HepG2 (cell line): ENCODE measurements around the gene ZBTB45. TPM values are rescaled to one million over a fixed set of nuclear protein-coding genes. Genes with fewer than 3 reads are reported as not detected.

Source experiments
- MAZ ChIP-seq, 2 experiments: sonication (generic) in 1 of 2; formaldehyde crosslinking in 1 of 2; IDR thresholded peaks; 2 replicates each; pipeline versions ENCODE4 v1.5.0 to v1.6.1; 2012 to 2020; ENCODE audit warnings: low read depth in 2 of 2, mild to moderate bottlenecking in 2 of 2, borderline replicate concordance in 1 of 2, improper control_type of control experiment in 1 of 2, low read length in 1 of 2, missing genetic modification reagents in 1 of 2, moderate library complexity in 1 of 2
- NR2F6 ChIP-seq, 2 experiments: IDR thresholded peaks; 2 replicates each; pipeline ENCODE4 v1.6.1; 2016; ENCODE audit warnings: antibody characterized with exemption in 1 of 2, mild to moderate bottlenecking in 1 of 2
- PPARG ChIP-seq: conservative IDR thresholded peaks from 2 replicates; pipeline ENCODE4 v1.6.1; 2016; ENCODE audit warnings: missing biosample characterization, missing genetic modification reagents
- RARG ChIP-seq: sonication (generic); formaldehyde crosslinking; IDR thresholded peaks from 2 replicates; pipeline ENCODE4 v1.4.0; 2020; ENCODE audit warnings: low read depth, mild to moderate bottlenecking, missing genetic modification reagents
- RFX5 ChIP-seq: IDR thresholded peaks from 2 replicates; pipeline ENCODE4 v1.6.1; 2011; ENCODE audit warnings: low read depth, low read length, improper control_type of control experiment
- RXRB ChIP-seq: IDR thresholded peaks from 2 replicates; pipeline ENCODE4 v1.6.1; 2016; ENCODE audit warnings: borderline replicate concordance, missing genetic modification reagents, missing compliant biosample characterization
- SMAD9 ChIP-seq: sonication (generic); formaldehyde crosslinking; IDR thresholded peaks from 2 replicates; pipeline ENCODE4 v1.5.1; 2020; ENCODE audit warnings: mild to moderate bottlenecking, missing genetic modification reagents
- XRCC5 ChIP-seq: fragments of 200-400 bp; formaldehyde crosslinking; optimal IDR thresholded peaks from 2 replicates; pipeline ENCODE3; 2017; ENCODE audit warnings: mild to moderate bottlenecking, low read length
- YEATS4 ChIP-seq: sonication (generic); formaldehyde crosslinking; IDR thresholded peaks from 2 replicates; pipeline ENCODE4 v1.4.0; 2020; ENCODE audit warnings: missing genetic modification reagents, borderline replicate concordance
- ZBED4 ChIP-seq: sonication (generic); formaldehyde crosslinking; IDR thresholded peaks from 2 replicates; pipeline ENCODE4 v1.4.0; 2020; ENCODE audit warnings: missing genetic modification reagents, borderline replicate concordance
- ZBTB37 ChIP-seq: sonication (generic); formaldehyde crosslinking; IDR thresholded peaks from 2 replicates; pipeline ENCODE4 v1.4.0; 2020; ENCODE audit warnings: mild to moderate bottlenecking, missing genetic modification reagents
- ZNF124 ChIP-seq: sonication (generic); formaldehyde crosslinking; IDR thresholded peaks from 2 replicates; pipeline ENCODE4 v1.4.0; 2020; ENCODE audit warnings: missing genetic modification reagents
- ZNF230 ChIP-seq: sonication (generic); formaldehyde crosslinking; IDR thresholded peaks from 2 replicates; pipeline ENCODE4 v1.4.0; 2020; ENCODE audit warnings: mild to moderate bottlenecking, missing genetic modification reagents
- ZNF343 ChIP-seq: sonication (generic); formaldehyde crosslinking; IDR thresholded peaks from 2 replicates; pipeline ENCODE4 v1.4.0; 2020; ENCODE audit warnings: mild to moderate bottlenecking, missing genetic modification reagents
- ZNF572 ChIP-seq: sonication (generic); formaldehyde crosslinking; IDR thresholded peaks from 2 replicates; pipeline ENCODE4 v1.5.1; 2020; ENCODE audit warnings: mild to moderate bottlenecking, missing genetic modification reagents
- ZNF574 ChIP-seq: sonication (generic); formaldehyde crosslinking; IDR thresholded peaks from 2 replicates; pipeline ENCODE4 v1.4.0; 2020; ENCODE audit warnings: missing genetic modification reagents
- ZNF589 ChIP-seq: sonication (generic); formaldehyde crosslinking; conservative IDR thresholded peaks from 2 replicates; pipeline ENCODE4 v1.8.0; 2022; ENCODE audit warnings: mild to moderate bottlenecking, moderate library complexity, missing genetic modification reagents
- polyA plus RNA-seq, 8 experiments: library from polyadenylated mRNA; depleted of rRNA in 3 of 8; stranded (reverse) in 7 of 8; unstranded in 1 of 8; fragments of >200 nt; fragmentation: Illumina TruSeq in 4 of 8; extraction: Trizol in 4 of 8; gene quantifications; 2 replicates each; pipeline versions ENCODE4 v1.2.1 to v1.2.3, GENCODE V29; 2011 to 2016; ENCODE audit warnings: low read depth in 4 of 8, missing spikeins in 1 of 8, mixed read lengths in 1 of 8; ENCODE audit not compliant: insufficient read depth in 1 of 8
- total RNA-seq, 5 experiments: library from RNA; depleted of rRNA; stranded (reverse); fragments of >200 nt; fragmentation: Illumina TruSeq; extraction: Trizol; gene quantifications; 2 replicates each; pipeline ENCODE4 v1.2.3, GENCODE V29; 2016; ENCODE audit warnings: low read depth in 1 of 5
- TF ChIP-seq, protein P1 (sequence below): fragments of 450-650 bp; IDR thresholded peaks from 2 replicates; pipeline ENCODE4 v1.6.1; 2016

Gene ZBTB45
- total and polyA plus RNA-seq, 2 of the 13 experiments (the other 11 are each of a cell fraction or from before 2014, with no cell fraction given): 3.0 to 3.7 TPM

DNA sequence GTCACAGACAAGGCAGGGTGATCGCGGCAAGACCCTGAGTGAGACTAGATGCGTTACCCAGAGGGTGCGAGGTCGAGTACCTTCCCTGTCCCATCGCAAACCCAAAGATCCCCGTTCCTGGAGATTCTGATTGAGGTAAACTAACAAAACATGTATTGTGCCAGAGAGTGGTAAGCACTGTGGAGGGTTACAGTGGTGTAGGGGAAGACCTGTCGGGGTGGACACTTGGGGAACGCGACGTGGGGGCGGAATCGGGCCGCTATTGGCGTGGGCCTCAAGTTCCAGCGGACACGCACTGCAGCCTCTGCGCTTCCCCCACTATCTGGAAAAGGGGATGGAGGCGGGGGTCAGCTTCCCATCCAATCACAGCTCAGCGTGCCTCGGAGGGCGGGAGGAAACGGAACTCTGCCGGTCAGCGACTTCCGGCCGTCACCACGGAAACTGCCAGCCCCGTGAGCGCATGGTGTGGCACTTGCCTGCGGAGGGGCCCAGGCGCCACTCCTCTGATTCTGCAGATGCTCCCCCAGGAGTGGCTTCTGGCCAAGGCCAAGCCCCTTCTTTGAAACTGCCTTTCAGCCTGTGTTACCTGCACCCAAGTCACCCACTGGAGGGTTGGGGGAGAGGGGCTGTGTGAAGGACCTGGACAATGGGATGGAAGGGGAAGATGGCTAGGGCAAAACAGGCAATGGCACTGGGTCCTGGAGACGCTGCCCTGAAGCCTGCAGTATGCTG lies 39.8 kb upstream of the ZBTB45 start (continued):
- TF ChIP-seq ZBED4 (CRISPR knock-in tag) (no peak), NR2F6 (IDR thresholded peaks at IDR 0.05) (peak; percentile 41; the same call in 1 of the 2 replicates), NR2F6 (CRISPR knock-in tag; IDR thresholded peaks at IDR 0.05) (0 out of 2 replicates have a peak, but pooled peaks have one; percentile 44), RXRB (CRISPR knock-in tag) (no peak), PPARG (CRISPR knock-in tag) (0 out of 2 replicates have a peak, but pooled peaks have one; percentile 34), YEATS4 (CRISPR knock-in tag) (no peak; the same call in 1 of the 2 replicates), RFX5 (no peak), ZNF124 (CRISPR knock-in tag) (no peak), ZNF589 (CRISPR knock-in tag) (no peak), XRCC5 (peak; percentile 44), ZNF230 (CRISPR knock-in tag) (peak; percentile 79; the same call in 1 of the 2 replicates), ZNF343 (CRISPR knock-in tag) (no peak), ZNF574 (CRISPR knock-in tag) (no peak; the same call in 1 of the 2 replicates), SMAD9 (CRISPR knock-in tag) (no peak), RARG (no peak), MAZ (IDR thresholded peaks at IDR 0.05; ENCODE audit: borderline replicate concordance, low read depth, low read length) (0 out of 2 replicates have a peak, but pooled peaks have one; percentile 66), MAZ (CRISPR knock-in tag; IDR thresholded peaks at IDR 0.05; ENCODE audit: low read depth) (peak; percentile 50; the same call in 1 of the 2 replicates), ZBTB37 (CRISPR knock-in tag) (no peak), ZNF572 (CRISPR knock-in tag) (peak; percentile 89; the same call in 1 of the 2 replicates)
- TF ChIP-seq, protein P1, sequence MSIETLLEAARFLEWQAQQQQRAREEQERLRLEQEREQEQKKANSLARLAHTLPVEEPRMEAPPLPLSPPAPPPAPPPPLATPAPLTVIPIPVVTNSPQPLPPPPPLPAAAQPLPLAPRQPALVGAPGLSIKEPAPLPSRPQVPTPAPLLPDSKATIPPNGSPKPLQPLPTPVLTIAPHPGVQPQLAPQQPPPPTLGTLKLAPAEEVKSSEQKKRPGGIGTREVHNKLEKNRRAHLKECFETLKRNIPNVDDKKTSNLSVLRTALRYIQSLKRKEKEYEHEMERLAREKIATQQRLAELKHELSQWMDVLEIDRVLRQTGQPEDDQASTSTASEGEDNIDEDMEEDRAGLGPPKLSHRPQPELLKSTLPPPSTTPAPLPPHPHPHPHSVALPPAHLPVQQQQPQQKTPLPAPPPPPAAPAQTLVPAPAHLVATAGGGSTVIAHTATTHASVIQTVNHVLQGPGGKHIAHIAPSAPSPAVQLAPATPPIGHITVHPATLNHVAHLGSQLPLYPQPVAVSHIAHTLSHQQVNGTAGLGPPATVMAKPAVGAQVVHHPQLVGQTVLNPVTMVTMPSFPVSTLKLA: peak; percentile 48; the same call in 1 of the 2 replicates
